HuH-7 (cell line): ENCODE data around the gene ERBB4.
"Not testable (repeated sequence)": the region's sequence is repeated elsewhere in the genome, so short reads cannot be mapped to it uniquely, and the experiment has no call there.

Source experiments
- DNase-seq: peaks from one replicate; pipeline ENCODE4 v3.0.0; 2011; ENCODE audit warnings: low spot score

Gene ERBB4

GRCh38 chr2:211591426-211591825, 947.2 kb downstream of the ERBB4 start:
- no peak for DNase-seq

- DNase-seq, result no peak
Measured at GRCh38 chr2:211568439-211568838, 970.2 kb downstream of the ERBB4 start.

- DNase-seq, result no peak
Measured at GRCh38 chr2:211564441-211564840, 974.2 kb downstream of the ERBB4 start.

GRCh38 chr2:211545582-211545981, 993.0 kb downstream of the ERBB4 start:
- DNase-seq, result no peak

GRCh38 chr2:211534632-211535031, 1004.0 kb downstream of the ERBB4 start:
- no peak for DNase-seq

GRCh38 chr2:211524248-211524647, 1014.4 kb downstream of the ERBB4 start:
- not testable (repeated sequence) for DNase-seq

GRCh38 chr2:211516537-211516936, 1022.1 kb downstream of the ERBB4 start:
- no peak for DNase-seq

GRCh38 chr2:211514049-211514448, 1024.6 kb downstream of the ERBB4 start:
- DNase-seq, result no peak

GRCh38 chr2:211513446-211513845, 1025.2 kb downstream of the ERBB4 start:
- DNase-seq, result no peak

- no peak for DNase-seq
Measured at GRCh38 chr2:211512806-211513205, 1025.8 kb downstream of the ERBB4 start.

GRCh38 chr2:211503856-211504255, 1034.7 kb downstream of the ERBB4 start:
- DNase-seq, result no peak

GRCh38 chr2:211503198-211503597, 1035.4 kb downstream of the ERBB4 start:
- no peak for DNase-seq

- no peak for DNase-seq
Measured at GRCh38 chr2:211498551-211499205, 1039.9 kb downstream of the ERBB4 start.

GRCh38 chr2:211495339-211495738, 1043.3 kb downstream of the ERBB4 start:
- no peak for DNase-seq

- DNase-seq, result no peak
Measured at GRCh38 chr2:211494536-211494935, 1044.1 kb downstream of the ERBB4 start.

GRCh38 chr2:211494085-211494484, 1044.5 kb downstream of the ERBB4 start:
- DNase-seq, result no peak

- DNase-seq, result no peak
Measured at GRCh38 chr2:211487733-211488132, 1050.9 kb downstream of the ERBB4 start.

GRCh38 chr2:211479536-211480150, 1059.0 kb downstream of the ERBB4 start:
- no peak for DNase-seq

- DNase-seq, result no peak
Measured at GRCh38 chr2:211477537-211478275, 1060.9 kb downstream of the ERBB4 start.

GRCh38 chr2:211473116-211473515, 1065.5 kb downstream of the ERBB4 start:
- no peak for DNase-seq

- no peak for DNase-seq
Measured at GRCh38 chr2:211469664-211470059, 1068.9 kb downstream of the ERBB4 start.

- no peak for DNase-seq
Measured at GRCh38 chr2:211468877-211469663, 1069.5 kb downstream of the ERBB4 start.
